GM23338 (cell line): ENCODE measurements around the gene PROC. TPM values are rescaled to one million over a fixed set of nuclear protein-coding genes. Genes with fewer than 3 reads are reported as not detected.

ENCODE experiments used
- ATAC-seq: fragments of 200-7000 bp; cut with Tn5 transposase; 3 replicates; pipeline ENCODE4 v1.9.1; 2020
- DNase-seq: peaks from one replicate; pipeline ENCODE4 v3.0.0-alpha.2; 2015; ENCODE audit warnings: low spot score
- H2AFZ ChIP-seq: fragments of 200-600 bp; sonication (generic); 2 replicates; pipeline ENCODE4 v1.8.0; 2016; ENCODE audit warnings: antibody characterized with exemption, mild to moderate bottlenecking, moderate library complexity
- H3F3A ChIP-seq: fragments of 200-600 bp; sonication (generic); replicated peaks from 2 replicates; pipeline ENCODE4 v1.8.0; 2017; ENCODE audit warnings: antibody characterized with exemption, mixed run types, low read depth
- H3K27ac ChIP-seq: fragments of 200-600 bp; sonication (generic); 2 replicates; pipeline ENCODE4 v1.6.1; 2016; ENCODE audit warnings: low read depth
- H3K27me3 ChIP-seq: fragments of 200-600 bp; sonication (generic); 2 replicates; pipeline ENCODE4 v1.8.0; 2016; ENCODE audit warnings: mild to moderate bottlenecking, mixed run types, moderate library complexity; ENCODE audit not compliant: insufficient read depth
- H3K36me3 ChIP-seq: fragments of 200-600 bp; sonication (generic); 2 replicates; pipeline ENCODE4 v1.8.0; 2016; ENCODE audit warnings: mild to moderate bottlenecking; ENCODE audit not compliant: insufficient read depth
- H3K4me1 ChIP-seq: fragments of 200-600 bp; sonication (generic); 2 replicates; pipeline ENCODE4 v1.8.0; 2016; ENCODE audit warnings: mild to moderate bottlenecking, moderate library complexity; ENCODE audit not compliant: insufficient read depth
- H3K4me2 ChIP-seq: fragments of 200-600 bp; sonication (generic); 2 replicates; pipeline ENCODE4 v1.7.1; 2017; ENCODE audit warnings: mixed run types
- H3K4me3 ChIP-seq: fragments of 200-600 bp; sonication (generic); 2 replicates; pipeline ENCODE4 v1.6.1; 2016; ENCODE audit warnings: mixed run types
- H3K79me2 ChIP-seq: fragments of 200-600 bp; sonication (generic); replicated peaks from 2 replicates; pipeline ENCODE4 v1.8.0; 2017; ENCODE audit warnings: mild to moderate bottlenecking; ENCODE audit not compliant: insufficient read depth
- H3K9me2 ChIP-seq: fragments of 200-600 bp; sonication (generic); 2 replicates; pipeline ENCODE4 v1.8.0; 2017; ENCODE audit not compliant: insufficient read depth
- H4K20me1 ChIP-seq: fragments of 200-600 bp; sonication (generic); replicated peaks from 2 replicates; pipeline ENCODE4 v1.8.0; 2017; ENCODE audit warnings: mild to moderate bottlenecking; ENCODE audit not compliant: insufficient read depth
- H3K27ac Mint-ChIP-seq: 2 replicates; pipeline ENCODE4 v1.8.0; 2020; ENCODE audit warnings: inconsistent platforms, mild to moderate bottlenecking, moderate library complexity, mixed read lengths
- H3K27me3 Mint-ChIP-seq: 3 replicates; pipeline ENCODE4 v1.8.0; 2022; ENCODE audit warnings: low read depth, mild to moderate bottlenecking, moderate library complexity, mixed read lengths, inconsistent platforms; ENCODE audit not compliant: insufficient read depth, poor library complexity
- H3K36me3 Mint-ChIP-seq: 3 replicates; pipeline ENCODE4 v1.8.0; 2021; ENCODE audit warnings: low read depth, mild to moderate bottlenecking, inconsistent platforms, moderate library complexity, mixed read lengths
- H3K4me1 Mint-ChIP-seq: 3 replicates; pipeline ENCODE4 v1.8.0; 2020; ENCODE audit warnings: mild to moderate bottlenecking, inconsistent platforms, mixed read lengths
- H3K4me3 Mint-ChIP-seq: 3 replicates; pipeline ENCODE4 v1.8.0; 2021; ENCODE audit warnings: moderate library complexity, mild to moderate bottlenecking, inconsistent platforms, mixed read lengths
- H3K9me3 Mint-ChIP-seq: 3 replicates; pipeline ENCODE4 v1.8.0; 2020; ENCODE audit warnings: moderate library complexity, mild to moderate bottlenecking, inconsistent platforms, mixed read lengths
- CREB1 ChIP-seq: fragments of 250-450 bp; sonication (Bioruptor Pico); IDR thresholded peaks from 2 replicates; pipeline ENCODE4 v1.5.0; 2020; ENCODE audit warnings: low read depth, mild to moderate bottlenecking, moderate library complexity
- CTCF ChIP-seq, 2 experiments: fragments of 200-600 bp in 1 of 2; sonication (generic) in 1 of 2; conservative IDR thresholded peaks; 2 replicates each; pipeline versions ENCODE4 v1.5.1 to v1.6.1; 2016 to 2017; ENCODE audit warnings: antibody characterized with exemption in 2 of 2, low read depth in 2 of 2, mild to moderate bottlenecking in 2 of 2, moderate library complexity in 1 of 2
- EZH2 ChIP-seq: fragments of 200-600 bp; sonication (generic); IDR thresholded peaks from one replicate; pipeline ENCODE4 v1.8.0; 2017; ENCODE audit warnings: antibody characterized with exemption, mild to moderate bottlenecking, low read depth; ENCODE audit not compliant: unreplicated experiment
- EZH2phosphoT487 ChIP-seq: fragments of 200-600 bp; sonication (generic); IDR thresholded peaks from one replicate; pipeline ENCODE4 v1.8.1; 2018; ENCODE audit warnings: antibody characterized with exemption; ENCODE audit not compliant: unreplicated experiment
- JUNB ChIP-seq: IDR thresholded peaks from one replicate; pipeline ENCODE4 v1.6.1; 2016; ENCODE audit warnings: antibody characterized with exemption; ENCODE audit not compliant: unreplicated experiment
- NANOG ChIP-seq: IDR thresholded peaks from 2 replicates; pipeline ENCODE4 v1.6.1; 2016; ENCODE audit warnings: antibody characterized with exemption, borderline replicate concordance
- POLR2AphosphoS5 ChIP-seq: IDR thresholded peaks from 2 replicates; pipeline ENCODE4 v1.6.1; 2016; ENCODE audit warnings: antibody characterized with exemption, low read depth
- STAT1 ChIP-seq: IDR thresholded peaks from one replicate; pipeline ENCODE4 v1.6.1; 2016; ENCODE audit warnings: antibody characterized with exemption; ENCODE audit not compliant: unreplicated experiment
- ZNF114 ChIP-seq: fragments of 250-450 bp; sonication (Bioruptor Pico); IDR thresholded peaks from 2 replicates; pipeline ENCODE4 v1.5.0; 2020; ENCODE audit warnings: mild to moderate bottlenecking, moderate library complexity
- ZNF331 ChIP-seq: fragments of 250-450 bp; sonication (Bioruptor Pico); IDR thresholded peaks from 2 replicates; pipeline ENCODE4 v1.5.0; 2020; ENCODE audit warnings: low read depth, mild to moderate bottlenecking, moderate library complexity
- polyA plus RNA-seq: library from polyadenylated mRNA; unstranded; fragments of >200 nt; fragmentation: Nextera tagmentation; extraction: Ambion mirVana; gene quantifications from 2 replicates; pipeline ENCODE4 v1.2.1, GENCODE V29; 2016
- total RNA-seq: library from RNA; depleted of rRNA; stranded (reverse); fragments of >200 nt; shearing (Covaris generic); gene quantifications from 2 replicates; pipeline ENCODE4 v1.2.3, GENCODE V29; 2014
- TF ChIP-seq, protein P1 (sequence below): IDR thresholded peaks from 2 replicates; pipeline ENCODE4 v1.6.1; 2016; ENCODE audit warnings: antibody characterized with exemption
- TF ChIP-seq, protein P2 (sequence below): IDR thresholded peaks from one replicate; pipeline ENCODE4 v1.6.1; 2018; ENCODE audit warnings: antibody characterized with exemption; ENCODE audit not compliant: unreplicated experiment

The PROC gene
- total and polyA plus RNA-seq, 2 experiments from 2014 or later: 1.7 to 2.4 TPM

DNA sequence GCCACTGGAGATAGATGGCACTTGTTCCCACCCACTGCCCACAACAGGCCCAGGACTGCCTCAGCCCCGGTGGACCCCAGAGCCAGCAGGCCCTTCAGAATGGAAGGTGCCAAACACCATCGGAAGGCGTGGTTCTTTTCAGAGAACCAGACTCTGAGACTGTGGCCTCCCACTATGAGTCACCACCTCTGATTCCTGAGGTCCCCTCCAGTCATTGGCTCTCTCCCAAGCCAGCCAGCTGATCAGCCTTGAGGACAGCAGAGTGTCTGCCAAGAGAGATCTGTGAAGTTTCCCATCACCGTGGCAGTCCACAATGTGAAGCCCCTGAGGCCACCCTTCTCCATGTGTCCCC lies 20.0 kb upstream of the PROC start:
- DNase-seq (no peak), ATAC-seq (no peak)
- TF ChIP-seq STAT1 (no peak), EZH2 (no peak), EZH2phosphoT487 (no peak), NANOG (no peak), POLR2AphosphoS5 (no peak), CTCF (conservative IDR thresholded peaks at IDR 0.05; ENCODE audit: low read depth in 2 of 2) (no peak)
- TF ChIP-seq, protein P1, sequence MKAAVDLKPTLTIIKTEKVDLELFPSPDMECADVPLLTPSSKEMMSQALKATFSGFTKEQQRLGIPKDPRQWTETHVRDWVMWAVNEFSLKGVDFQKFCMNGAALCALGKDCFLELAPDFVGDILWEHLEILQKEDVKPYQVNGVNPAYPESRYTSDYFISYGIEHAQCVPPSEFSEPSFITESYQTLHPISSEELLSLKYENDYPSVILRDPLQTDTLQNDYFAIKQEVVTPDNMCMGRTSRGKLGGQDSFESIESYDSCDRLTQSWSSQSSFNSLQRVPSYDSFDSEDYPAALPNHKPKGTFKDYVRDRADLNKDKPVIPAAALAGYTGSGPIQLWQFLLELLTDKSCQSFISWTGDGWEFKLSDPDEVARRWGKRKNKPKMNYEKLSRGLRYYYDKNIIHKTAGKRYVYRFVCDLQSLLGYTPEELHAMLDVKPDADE: no peak
- Mint-ChIP-seq H3K9me3 (peaks cover 4% of the 10 kb centered on the region; the same call in 1 of the 3 replicates), H3K27ac (peak overlapping the region; percentile 68; the same call in 1 of the 2 replicates), H3K4me1 (peaks cover 7% of the 10 kb centered on the region; the same call in 1 of the 3 replicates), H3K27me3 (peaks cover 4% of the 10 kb centered on the region), H3K36me3 (peaks cover 7% of the 10 kb centered on the region; the same call in 2 of the 3 replicates), H3K4me3 (no peak overlapping the region)
- peaks cover 9% of the 10 kb centered on the region for H3K4me1 ChIP-seq
- no peaks in the 10 kb centered on the region for H4K20me1 ChIP-seq
- H3K4me2 ChIP-seq: no peak overlapping the region
- H3F3A ChIP-seq: no peaks in the 10 kb centered on the region
- no peaks in the 10 kb centered on the region; the same call in 1 of the 2 replicates for H3K36me3 ChIP-seq
- no peaks in the 10 kb centered on the region for H3K79me2 ChIP-seq
- H3K4me3 ChIP-seq: no peak overlapping the region
- no peak overlapping the region for H3K27ac ChIP-seq
- no peak overlapping the region for H2AFZ ChIP-seq
- no peaks in the 10 kb centered on the region for H3K9me2 ChIP-seq
- 0 out of 2 replicates have a peak, but pooled peaks cover 6% of the 10 kb centered on the region for H3K27me3 ChIP-seq

DNA sequence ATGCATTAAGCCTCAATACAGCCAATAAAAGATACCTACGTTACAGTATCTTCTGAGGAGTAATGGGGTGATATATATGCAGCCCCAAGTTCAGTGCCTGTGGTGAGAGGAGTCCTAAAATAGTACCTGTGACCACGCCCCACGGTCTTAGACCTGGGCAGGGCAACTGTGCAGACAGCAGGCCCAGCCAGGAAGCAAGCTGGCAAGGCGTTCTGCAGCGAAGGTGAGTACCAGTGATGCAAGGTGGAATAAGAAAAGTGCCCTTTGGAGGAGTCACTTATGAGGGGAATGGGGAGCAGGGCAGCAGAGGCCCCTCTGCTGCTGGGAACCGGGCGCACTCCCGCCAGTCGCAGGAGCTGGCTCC lies 17.7 kb upstream of the PROC start:
- H3K4me3 ChIP-seq: peak overlapping the region; percentile 46; the same call in 1 of the 2 replicates
- H2AFZ ChIP-seq: peak overlapping the region; percentile 95
- Mint-ChIP-seq H3K9me3 (no peaks in the 10 kb centered on the region), H3K36me3 (no peaks in the 10 kb centered on the region), H3K27me3 (peaks cover 6% of the 10 kb centered on the region), H3K4me1 (peaks cover 18% of the 10 kb centered on the region; the same call in 2 of the 3 replicates), H3K27ac (no peak overlapping the region), H3K4me3 (no peak overlapping the region)
- ATAC-seq (no peak), DNase-seq (no peak)
- no peaks in the 10 kb centered on the region for H4K20me1 ChIP-seq
- peaks cover 9% of the 10 kb centered on the region for H3K4me1 ChIP-seq
- peak overlapping the region; percentile 81 for H3K4me2 ChIP-seq
- no peaks in the 10 kb centered on the region for H3F3A ChIP-seq
- H3K36me3 ChIP-seq: no peaks in the 10 kb centered on the region
- H3K9me2 ChIP-seq: no peaks in the 10 kb centered on the region
- H3K79me2 ChIP-seq: no peaks in the 10 kb centered on the region
- no peak overlapping the region for H3K27ac ChIP-seq
- H3K27me3 ChIP-seq: 0 out of 2 replicates have a peak, but pooled peaks cover 6% of the 10 kb centered on the region
- no peak for TF ChIP-seq ZNF114
- TF ChIP-seq, protein P2, sequence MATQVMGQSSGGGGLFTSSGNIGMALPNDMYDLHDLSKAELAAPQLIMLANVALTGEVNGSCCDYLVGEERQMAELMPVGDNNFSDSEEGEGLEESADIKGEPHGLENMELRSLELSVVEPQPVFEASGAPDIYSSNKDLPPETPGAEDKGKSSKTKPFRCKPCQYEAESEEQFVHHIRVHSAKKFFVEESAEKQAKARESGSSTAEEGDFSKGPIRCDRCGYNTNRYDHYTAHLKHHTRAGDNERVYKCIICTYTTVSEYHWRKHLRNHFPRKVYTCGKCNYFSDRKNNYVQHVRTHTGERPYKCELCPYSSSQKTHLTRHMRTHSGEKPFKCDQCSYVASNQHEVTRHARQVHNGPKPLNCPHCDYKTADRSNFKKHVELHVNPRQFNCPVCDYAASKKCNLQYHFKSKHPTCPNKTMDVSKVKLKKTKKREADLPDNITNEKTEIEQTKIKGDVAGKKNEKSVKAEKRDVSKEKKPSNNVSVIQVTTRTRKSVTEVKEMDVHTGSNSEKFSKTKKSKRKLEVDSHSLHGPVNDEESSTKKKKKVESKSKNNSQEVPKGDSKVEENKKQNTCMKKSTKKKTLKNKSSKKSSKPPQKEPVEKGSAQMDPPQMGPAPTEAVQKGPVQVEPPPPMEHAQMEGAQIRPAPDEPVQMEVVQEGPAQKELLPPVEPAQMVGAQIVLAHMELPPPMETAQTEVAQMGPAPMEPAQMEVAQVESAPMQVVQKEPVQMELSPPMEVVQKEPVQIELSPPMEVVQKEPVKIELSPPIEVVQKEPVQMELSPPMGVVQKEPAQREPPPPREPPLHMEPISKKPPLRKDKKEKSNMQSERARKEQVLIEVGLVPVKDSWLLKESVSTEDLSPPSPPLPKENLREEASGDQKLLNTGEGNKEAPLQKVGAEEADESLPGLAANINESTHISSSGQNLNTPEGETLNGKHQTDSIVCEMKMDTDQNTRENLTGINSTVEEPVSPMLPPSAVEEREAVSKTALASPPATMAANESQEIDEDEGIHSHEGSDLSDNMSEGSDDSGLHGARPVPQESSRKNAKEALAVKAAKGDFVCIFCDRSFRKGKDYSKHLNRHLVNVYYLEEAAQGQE: no peak
- TF ChIP-seq JUNB: no peak
- no peak for TF ChIP-seq EZH2phosphoT487
- no peak for TF ChIP-seq ZNF331
- TF ChIP-seq NANOG: no peak
- TF ChIP-seq, protein P1: no peak
- no peak for TF ChIP-seq CREB1 (CRISPR knock-in tag)
